T1000 (cell line): ENCODE results near the gene RALGDS.
"Not testable (repeated sequence)": the region's sequence is repeated elsewhere in the genome, so short reads cannot be mapped to it uniquely, and the experiment has no call there.

ENCODE experiments used
- DNase-seq: peaks from one replicate; lab custom pipeline; 2025; ENCODE audit warnings: mixed read lengths; lab: John Stamatoyannopoulos, UW

Gene RALGDS

GRCh38 chr9:133106511-133107244 lies 14.4 kb downstream of the RALGDS start:
- DNase-seq, result no peak

DNA sequence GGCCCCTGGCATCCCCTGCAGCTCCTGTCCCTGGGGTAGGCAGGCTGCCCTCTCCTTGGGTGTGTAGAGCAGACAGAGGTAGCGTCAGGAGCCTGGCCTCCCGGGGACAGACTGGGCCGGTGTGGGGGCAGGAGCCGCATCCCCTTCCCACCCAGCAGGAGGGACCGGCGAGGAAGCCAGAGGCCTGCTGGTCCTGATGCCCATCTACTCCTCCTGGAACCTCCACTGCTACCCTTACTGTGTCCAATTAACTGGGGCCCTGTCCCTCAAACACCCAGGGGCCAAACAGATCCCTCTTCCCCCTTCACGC lies 15.6 kb downstream of the RALGDS start:
- no peak for DNase-seq

DNA sequence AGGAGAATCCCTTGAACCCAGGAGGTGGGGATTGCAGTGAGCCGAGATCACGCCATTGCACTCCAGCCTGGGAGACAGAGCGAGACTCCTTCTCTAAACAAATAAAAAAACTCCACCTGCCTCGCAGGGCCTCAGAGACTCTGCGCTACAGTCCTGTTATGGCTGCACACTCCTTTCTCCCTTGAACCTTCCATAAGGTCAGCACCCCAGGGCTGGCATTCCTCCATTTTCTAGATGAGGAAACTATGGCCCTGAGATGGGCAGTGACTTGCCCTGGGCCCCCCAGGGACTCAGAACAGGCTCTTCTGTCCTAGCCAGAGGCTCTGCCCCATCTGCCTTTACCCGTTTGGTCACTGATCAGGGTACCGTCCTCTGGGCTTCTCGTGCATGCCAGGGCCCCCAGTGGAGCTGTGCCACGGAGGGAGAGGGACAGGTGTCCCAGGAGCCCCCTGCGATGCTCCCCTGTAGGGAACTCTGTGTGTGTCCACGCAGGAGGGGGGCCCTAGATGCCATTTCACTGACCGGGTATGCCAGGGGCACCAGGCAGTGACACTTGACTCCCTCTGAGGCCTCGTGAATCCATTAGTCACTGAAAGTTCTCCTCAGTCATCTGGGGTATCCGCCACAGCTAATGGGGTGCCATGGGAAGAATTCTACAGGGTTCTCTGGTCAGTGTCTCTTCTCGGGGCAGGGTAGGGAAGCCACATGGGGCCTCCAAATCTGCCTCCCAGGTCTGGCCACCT lies 16.2 kb downstream of the RALGDS start:
- DNase-seq, result no peak

DNA sequence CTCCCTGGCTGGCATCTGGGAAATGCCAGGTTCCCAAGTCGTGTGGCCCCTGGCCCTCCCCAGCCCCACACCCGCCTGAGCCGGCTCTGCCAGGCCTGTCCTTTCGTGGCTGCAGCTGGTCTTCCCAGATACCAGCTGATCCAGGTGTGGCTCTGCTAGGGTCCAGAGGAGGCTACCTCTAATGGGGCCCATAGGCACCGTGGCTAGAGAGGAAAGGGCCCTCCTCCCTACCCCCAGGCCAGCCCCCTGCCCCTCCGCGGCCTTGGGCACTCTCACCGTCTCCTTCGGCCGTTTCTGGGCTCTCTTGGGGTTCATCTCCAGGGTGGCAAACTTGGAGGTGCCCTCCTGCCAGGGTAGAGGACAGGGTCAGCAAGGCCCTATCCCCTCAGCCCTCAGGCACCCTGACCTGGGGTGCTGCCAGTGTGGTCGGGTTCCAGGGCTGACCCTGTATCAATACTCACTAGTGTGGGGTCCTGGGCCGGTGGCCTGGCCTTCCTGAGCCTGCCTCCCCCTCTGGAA lies 17.0 kb downstream of the RALGDS start:
- DNase-seq, result no peak

GRCh38 chr9:133103183-133103986 lies 17.7 kb downstream of the RALGDS start:
- no peak for DNase-seq

- DNase-seq, result no peak
Measured at GRCh38 chr9:133102190-133103021, 18.6 kb downstream of the RALGDS start.

DNA sequence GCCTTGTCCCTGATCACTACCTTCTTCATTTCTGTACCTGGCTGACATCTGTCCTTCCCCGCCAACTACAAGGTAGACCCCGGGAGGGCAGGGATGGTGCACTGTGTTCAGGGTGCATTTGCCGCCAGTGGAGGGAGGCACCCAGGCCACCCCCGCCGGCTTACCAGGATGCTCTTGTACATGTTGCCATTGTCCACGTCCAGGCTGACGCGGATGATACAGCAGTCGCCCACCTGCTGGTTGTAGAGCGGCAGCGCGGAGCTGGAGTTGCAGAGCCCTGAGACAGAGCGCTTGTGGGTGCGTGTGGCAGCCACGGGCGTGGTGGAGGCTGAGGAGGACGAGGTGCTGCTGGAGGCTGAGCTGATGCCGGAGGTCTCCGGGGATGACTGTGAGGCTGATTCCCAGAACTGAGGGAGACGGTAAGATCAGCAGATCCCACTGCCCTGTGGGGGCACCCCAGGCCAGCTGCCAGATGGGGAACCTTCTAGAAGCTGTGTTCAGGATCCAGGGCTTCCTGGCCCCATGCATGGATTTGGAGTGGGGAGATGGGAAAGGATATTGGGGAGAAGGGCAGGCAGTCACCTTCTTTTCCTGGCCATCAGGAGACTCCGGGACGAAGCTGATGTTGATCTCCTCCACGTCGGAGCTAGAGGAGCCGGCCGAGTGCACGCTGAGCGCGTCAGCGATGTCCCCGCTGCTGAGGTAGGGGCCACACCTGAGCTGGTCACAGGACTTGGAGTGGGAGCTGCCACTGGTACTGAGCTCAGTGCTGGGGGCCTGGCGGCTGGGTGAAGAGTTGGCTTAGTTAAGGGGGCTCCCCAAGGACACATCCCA lies 19.5 kb downstream of the RALGDS start:
- DNase-seq, result no peak

GRCh38 chr9:133100506-133101355 lies 20.3 kb downstream of the RALGDS start:
- no peak for DNase-seq

- no peak for DNase-seq
Measured at GRCh38 chr9:133099726-133100505, 21.1 kb downstream of the RALGDS start.

GRCh38 chr9:133098871-133099270 lies 22.2 kb downstream of the RALGDS start:
- DNase-seq, result no peak

- DNase-seq, result no peak
Measured at GRCh38 chr9:133098104-133098754, 22.8 kb downstream of the RALGDS start.

DNA sequence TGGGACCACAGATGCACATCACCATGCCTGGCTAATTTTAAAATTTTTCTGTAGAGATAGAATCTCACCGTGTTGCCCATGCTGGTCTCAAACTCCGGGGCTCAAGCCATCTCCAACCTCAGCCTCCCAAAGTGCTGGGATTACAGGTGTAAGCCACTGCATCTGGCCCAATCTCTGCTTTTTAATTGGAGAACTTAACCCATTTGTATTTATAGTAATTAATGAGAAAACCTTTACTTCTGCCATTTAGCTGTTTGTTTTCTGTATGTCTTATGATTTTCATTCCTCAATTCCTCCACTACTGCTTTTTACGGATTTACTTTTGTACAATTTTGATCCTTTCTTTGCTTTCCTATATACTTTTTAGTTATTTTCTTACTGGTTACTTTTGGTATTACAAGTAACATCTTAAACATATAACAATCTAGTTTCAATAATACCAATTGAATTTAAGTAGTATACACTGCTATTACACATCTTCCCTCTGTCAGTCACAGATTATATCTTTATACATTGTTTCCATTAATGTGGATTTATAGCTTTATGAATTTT lies 26.1 kb downstream of the RALGDS start:
- DNase-seq, result no peak

DNA sequence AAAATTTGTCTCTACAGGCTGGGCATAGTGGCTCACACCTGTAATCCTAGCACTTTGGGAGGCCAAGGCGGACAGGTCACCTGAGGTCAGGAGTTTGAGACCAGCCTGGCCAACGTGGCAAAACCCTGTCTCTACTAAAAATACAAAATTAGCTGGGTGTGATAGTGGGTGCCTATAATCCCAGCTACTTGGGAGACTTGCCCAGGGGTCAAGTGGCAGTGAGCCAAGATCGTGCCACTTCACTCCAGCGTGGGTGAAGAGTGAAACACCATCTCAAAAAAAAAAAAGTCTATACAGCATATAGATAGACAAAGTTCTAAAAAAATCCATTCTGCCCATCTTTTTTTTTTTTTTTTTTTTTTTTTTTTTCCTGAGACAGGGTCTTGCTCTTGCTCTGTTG lies 26.7 kb downstream of the RALGDS start:
- DNase-seq, result not testable (repeated sequence)

DNA sequence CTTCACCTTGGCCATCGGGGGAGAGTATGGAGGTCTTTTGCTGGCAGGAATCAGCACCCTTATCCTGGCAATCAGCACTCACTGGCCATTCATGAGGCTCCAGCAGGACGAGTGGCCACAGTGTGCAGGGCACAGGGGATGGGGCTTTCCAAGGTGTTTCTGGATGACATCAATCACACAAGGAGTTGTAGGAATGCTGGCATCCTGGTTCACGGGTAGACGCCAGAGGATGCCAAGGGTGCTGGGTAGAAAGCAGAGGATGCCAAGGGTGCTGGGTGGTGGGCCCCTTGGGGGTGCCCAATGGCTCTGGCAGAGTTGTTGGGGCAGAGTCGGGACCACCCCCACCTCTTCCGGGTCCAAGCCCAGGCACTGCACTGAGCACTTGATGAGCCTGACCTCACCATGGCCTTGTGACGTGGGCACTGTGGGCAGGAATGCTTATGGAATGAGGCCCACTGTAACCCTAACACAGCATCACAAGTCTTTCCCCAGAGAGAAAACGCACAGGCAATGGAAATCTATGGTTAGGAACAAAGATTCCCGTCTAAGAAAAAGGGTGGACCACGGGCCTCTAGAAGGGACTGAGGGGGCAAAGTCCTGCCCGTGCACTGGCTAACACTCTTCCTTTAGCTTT lies 30.2 kb downstream of the RALGDS start:
- no peak for DNase-seq

DNA sequence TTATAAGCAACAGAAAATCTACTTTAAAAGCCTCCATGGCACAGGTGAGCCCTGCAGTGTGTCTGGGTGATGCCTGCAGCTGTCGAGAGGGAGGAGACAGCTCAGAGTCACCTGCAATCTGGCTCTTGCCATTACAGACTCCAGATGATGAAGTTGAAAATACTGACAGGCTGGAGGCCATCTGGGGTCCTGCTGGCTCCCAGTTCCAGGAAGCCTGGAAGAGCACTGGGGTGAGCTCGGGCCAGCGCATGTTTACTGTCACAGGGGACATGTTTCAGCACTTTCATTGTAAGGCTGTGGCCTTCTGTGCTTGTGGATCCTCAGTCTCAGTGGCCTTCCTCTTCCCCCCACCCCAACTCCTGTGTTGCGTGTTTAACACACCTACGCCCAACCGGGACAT lies 30.9 kb downstream of the RALGDS start:
- no peak for DNase-seq

DNA sequence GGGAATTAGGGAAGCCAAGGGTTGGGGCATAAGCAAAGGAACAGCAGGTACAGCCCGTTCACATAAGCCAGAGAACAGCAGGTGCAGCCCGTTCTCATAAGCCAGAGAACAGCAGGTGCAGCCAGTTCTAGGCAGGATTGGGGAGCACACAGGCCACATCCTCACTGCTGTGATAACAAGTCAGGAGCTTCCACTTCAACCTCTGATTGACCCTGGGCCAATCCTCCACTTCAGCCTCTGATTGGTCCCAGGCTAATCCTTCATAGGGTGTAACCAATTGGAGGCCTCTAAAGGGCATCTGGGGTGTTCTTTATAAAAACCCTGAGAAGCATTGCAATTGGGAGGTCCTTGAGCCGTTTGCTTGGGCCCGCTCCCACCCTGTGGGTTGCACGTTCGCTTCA lies 31.8 kb downstream of the RALGDS start:
- no peak for DNase-seq

DNA sequence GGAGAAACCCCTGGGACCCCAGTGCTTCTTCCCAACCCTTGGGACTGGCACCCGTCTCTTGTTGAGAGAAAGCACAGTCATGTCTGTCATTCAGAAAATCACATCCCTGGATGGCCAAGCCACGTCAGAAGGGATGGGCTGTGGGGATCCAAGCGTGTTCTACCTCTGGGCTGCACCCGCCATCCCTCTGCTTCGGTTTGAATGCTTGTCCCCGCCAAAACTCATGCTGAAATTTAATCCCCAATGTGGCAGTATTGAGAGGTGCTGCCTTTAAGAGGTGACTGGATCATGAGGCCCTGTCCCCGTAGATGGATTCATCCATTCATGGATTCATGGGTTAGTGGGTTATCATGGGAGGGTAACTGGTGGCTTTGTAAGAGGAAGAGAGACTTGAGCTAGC lies 32.3 kb downstream of the RALGDS start:
- no peak for DNase-seq
